ENCODE measurements around the gene GRHPR.
"Not testable (repeated sequence)": the region's sequence is repeated elsewhere in the genome, so short reads cannot be mapped to it uniquely, and the experiment has no call there.

The GRHPR gene

DNA sequence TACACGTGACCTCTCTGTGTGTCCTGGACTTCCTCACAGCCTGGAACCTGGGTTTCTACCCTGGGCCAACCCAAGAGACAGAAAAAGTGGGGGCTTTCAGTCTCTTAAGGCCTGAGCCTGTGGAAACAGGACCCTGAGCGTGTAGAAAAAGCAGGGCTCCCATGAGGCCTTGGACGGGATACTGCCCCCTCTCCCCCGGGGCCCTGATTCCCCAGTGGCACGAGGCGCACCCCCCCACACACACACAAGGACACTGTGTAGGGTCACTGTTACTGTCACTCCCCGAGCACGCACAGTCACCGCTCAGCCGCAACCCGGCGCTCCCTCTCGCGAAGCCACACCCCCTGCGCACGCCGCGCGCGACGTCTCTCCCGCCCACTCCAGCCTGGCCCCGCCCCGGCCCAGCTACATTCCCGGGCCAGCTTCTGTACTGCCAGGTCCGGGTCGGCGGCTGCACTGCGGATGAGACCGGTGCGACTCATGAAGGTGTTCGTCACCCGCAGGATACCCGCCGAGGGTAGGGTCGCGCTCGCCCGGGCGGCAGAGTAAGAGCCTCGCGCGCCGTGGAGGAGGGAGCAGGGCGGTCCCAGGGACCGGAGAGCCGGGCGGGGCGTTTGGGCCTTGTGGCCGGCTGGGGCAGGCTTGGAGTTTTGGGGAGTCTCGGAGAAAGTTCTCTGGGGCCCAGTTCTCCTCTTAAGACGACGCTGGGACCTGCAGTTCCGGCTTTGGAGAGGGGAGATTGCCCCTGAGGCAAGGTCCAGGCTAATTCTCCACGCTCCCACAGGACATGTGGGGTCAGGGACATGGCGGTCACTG lies at the start of gene GRHPR:
Gene GRHPR (plus strand): TSS at position 408 of the 816 bp plus-strand sequence. CDS start 55 bp downstream, at position 463.
- peak; percentile 41 to 58 for DNase-seq

DNA sequence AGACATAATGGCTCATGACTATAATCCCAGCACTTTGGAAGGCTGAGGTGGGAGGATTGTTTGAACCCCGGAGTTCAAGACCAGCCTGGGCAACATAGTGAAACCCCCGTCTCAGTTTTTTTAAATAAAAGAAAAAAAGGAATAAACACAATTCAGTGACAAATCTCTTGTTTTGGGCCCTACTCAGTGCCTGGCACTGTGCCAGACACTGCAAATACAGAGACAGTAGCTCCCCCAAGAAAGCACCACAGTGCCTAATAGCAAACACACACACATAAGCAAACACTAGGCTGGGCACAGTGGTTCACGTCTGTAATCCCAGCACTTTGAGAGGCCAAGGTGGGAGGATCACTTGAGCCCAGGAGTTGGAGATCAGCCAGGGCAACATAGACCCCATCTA lies 49.7 kb upstream of the GRHPR start:
- no peak for DNase-seq

DNA sequence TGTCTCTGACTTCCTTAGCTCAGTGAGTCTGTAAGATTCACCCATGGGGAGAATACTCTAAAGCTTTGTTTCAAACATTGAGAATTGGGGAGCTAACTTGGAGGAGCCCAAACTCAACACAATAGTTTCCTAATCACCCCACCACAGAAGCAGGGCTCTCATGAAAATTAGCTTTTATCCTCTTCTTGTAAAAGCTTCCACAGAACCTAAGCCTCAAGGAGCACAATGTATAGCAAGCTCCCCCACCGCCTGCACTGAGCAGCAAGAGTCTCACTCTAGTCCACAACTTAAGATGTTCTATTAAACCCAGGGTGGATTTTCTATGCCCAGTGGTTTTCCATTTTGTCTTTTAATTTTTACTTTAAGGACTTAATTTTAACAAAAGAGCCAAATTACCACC lies 48.9 kb upstream of the GRHPR start:
- DNase-seq, result no peak

DNA sequence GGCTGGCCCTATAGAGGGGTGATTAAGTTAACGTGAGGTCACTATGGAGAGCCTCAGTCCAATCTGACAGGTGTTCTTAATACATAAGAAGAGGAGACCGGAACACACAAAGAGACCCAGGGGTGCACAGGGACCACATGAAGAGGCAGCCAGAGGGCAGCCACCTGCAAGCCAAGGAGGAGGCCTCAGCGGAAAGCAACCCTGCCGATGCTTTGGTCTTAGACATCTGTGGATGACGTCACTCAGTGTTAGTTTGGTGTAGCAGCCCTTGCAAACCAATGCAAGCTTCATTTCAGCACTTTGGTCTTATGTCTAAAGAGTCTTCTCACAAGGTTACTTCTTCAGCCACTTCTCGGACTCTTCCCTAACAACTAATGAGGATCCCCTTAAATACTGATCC lies 47.6 kb upstream of the GRHPR start:
- no peak for DNase-seq

DNA sequence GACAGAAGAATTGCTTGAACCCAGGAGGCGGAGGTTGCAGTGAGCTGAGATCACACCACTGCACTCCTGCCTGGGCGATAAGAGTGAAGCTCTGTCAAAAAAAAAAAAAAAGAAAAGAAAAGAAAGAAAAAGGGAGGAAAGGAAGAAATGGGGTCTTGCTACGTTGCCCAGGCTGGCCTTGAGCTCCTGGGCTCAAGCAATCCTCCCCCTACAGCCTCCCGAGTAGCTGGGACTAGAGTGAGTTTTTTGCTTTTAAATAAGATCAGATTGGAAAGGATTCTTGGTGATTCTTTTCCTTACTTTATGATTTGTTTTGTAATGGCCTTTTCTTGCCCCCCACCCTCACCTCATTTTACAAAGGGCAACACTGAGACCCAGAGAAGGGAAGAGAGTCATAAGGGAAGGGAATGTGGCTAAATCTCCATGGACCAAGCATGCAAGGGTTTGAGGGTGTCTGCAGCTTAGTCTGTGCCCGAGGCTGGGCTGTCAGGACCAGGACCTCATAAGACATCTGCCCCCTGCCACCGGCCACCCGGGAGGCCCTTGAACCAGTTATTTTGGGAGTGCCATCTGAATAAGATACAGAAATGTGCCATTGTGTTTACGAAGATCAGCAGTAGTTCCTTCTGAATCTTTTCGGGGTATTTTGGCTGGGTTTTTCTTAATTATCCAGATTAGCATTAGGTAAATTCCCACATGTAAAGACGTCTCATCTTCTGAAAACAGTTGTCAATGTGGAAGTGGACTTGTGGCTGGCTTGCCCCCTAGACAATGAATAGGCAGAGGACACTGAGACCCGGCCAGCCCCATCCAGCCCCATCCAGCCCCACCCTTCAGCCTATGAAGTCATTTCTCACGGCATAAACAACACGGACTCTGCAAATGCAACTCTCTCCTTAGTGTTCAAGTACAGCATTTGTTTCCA lies 44.5 kb upstream of the GRHPR start:
- DNase-seq, result no peak

DNA sequence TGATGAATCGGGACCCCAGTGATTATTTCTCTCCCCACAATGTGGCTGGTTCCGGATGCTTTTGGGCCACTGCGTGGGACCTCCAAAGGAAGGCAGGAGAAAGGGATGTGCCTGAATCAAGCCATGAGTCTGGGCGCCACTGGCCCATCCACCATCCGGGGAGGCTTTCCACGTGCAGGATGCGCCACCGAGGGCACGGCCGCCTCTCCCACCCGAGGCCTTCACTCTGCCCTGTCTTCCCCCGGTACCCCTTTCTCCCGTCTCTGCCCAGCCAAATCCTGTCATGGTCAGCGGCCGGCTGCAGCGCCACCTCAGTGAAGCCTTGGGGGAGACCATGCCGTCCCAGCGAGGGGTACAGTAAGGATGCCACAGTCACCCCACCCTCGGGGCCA lies 43.9 kb upstream of the GRHPR start:
- DNase-seq, result no peak

DNA sequence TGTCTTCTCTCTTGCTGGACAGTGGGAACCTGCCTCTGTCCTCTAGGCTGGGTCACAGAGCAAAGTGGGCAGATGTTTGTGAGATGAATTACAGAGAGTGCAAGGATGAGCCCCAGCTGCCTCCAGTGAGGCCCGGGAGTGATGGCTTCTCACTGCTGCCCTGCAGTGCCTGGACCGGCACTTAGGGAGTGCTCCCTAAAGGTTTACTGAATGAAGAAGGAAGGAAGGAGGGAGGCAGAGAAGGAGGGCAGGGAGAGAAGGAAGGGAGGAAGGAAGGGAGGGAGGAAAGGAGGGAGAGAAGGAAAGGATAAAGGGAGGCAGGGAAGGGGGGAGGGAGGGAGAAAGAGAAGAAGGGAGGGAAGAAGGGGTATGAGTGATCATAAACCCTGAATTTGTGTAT lies 42.7 kb upstream of the GRHPR start:
- DNase-seq, result no peak

DNA sequence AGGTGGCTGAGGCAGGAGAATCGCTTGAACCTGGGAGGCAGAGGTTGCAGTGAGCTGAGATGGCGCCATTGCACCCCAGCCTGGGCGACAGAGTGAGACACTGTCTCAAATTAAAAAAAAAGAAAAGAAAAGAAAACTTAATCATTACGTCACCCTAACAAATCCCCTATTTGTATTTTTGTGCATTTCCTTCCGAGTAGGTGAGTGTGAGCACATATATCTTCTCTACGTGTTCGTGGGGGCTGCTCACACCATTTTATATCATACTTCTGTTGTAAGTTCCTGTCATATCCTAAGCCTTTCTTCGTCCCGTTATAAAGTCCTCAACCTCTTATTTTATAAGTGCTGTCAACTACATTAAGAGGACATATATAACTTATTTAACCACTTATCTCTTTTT lies 41.9 kb upstream of the GRHPR start:
- DNase-seq, result no peak

DNA sequence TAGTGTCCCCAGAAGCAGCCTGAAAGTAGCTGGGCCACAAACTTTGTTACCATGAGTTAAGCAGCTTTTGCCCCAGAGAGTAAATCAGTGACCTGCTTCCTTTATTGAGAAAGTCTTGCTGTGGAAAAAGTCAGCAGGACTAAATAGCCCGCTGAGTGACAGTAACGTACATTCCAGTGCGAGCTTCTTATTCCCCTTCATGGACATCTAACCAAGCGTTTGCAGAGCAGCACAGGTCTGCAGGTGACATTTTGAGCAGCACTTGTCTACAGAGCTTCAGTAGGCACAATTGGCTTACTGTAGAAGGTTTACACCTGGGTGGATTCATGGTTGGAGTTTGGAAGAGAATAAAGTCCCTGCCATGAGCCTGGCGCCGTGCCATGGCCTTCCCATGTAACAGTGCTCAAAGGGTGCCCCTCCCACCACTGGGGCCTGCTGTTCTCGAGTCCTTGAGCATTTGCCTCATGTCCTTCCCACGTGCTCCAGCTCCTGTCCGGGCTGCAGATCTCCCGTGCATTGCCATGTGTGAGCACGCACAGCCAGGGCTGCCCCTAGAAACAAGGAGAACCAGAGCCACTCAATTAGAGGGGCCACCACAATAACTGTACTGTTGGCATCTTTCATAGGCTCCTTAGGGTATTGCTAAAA lies 41.3 kb upstream of the GRHPR start:
- DNase-seq, result no peak

DNA sequence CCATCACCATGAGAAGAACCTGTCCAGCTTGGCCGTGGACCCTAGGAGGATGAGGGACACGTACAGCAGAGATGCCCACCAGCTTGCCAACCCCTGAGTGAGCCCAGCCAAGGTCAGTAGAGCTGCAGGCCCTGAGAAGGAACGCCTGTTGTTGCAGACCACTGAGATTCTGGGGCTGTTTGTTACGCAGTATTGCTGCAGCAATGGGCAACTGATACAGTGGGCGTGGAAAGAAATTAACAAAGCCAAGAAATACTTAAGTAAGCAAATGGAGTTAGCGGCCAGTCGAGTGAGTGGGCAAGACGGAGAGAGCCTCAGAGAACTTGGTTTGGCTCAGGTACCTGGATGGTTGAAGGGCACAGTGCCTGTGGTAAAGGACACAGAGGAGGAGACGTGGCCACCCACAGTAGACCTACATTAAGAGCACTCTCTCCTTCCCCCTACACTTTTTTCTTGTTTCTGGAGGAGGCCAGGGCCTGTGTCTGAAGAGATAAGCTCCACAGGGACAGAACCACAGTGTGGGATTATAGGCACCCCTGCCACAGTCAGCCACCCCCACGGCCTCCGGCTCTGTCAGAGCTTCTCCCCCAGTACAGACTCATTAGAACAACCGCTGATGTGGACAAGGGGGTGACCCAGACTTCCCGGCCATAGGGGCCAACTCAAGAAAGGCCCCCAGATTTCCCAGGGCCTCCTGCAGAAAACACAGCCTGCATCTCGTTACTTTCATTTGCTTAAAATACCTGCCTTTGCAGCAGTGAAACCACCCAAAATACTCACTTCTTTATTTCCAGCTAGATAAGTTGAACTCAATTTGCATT lies 40.1 kb upstream of the GRHPR start:
- no peak for DNase-seq

DNA sequence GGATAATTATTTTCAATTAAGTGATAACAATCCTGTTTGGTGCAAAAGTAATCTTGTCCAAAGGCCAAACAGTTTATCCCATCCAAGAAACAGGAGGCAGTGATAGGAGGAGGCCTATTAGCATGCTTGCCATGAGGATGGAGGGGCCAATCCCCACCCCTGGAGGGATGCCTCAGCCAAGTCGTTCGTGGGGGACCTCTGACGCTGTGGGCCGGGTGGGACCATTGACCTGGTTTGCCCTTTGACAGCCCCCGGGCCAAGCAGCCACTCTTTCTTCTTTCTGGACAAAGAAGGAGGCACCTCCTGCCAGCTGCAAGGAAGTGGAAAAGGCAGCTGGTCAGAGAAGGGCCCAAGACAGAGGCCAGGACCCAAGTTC lies 39.5 kb upstream of the GRHPR start:
- DNase-seq, result no peak

DNA sequence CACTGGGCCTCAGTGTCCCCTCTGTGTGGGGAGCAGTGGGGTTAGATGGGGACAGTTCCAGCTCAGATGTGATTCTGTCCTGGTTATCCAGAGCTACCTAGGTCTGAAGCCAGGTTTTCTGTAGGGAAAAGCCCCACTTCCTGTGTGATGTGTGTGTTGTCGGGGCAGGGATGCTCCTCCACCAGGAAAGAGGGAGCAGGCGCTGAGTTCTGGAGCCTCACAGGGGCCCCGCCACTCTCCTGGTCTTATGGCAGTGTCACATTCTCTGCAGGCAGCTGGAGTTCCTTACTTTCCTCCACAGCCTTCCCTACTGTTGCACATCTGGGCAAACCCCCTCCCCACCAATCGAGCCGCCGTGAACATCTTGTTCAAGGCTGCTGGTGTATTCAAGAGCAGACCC lies 39.1 kb upstream of the GRHPR start:
- DNase-seq, result no peak

DNA sequence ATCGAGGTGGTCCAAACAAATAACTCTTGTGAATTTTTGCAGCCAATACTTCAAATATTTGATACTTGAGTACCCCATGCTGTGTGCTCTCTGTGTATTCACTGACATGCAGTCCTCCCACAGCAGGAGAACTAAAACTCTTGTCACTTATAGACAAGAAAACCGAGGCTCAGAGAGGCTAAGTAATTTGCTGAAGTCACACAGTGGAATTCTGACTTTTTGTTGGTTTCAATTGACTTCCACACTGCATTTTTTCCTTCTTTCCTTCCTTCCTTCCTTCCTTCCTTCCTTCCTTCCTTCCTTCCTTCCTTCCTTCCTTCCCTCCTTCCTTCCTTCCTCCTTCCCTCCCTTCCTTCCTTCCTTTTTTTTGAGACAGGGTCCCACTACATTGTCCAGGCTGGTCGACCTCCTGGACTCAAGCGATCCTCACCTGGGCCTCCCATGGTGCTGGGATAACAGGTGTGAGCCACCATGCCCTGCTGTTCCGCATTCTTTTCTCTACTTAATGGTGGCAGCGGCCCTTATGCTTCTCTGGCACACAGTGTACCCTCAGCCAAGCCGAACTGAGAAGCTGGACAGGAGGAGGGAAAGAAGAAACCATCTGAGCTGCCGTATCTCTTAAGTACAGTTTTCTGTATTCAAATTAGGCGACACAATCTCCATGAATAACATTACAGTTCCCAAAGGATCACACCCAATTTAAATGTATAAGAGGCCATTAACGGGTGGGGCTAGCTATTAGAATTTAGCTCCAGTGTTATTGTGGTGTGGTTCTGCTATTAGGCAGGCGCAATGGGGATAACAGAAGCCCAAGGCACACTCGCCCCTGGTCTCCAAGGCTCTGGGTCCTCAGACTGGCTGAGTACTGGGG lies 38.4 kb upstream of the GRHPR start:
- no peak for DNase-seq

DNA sequence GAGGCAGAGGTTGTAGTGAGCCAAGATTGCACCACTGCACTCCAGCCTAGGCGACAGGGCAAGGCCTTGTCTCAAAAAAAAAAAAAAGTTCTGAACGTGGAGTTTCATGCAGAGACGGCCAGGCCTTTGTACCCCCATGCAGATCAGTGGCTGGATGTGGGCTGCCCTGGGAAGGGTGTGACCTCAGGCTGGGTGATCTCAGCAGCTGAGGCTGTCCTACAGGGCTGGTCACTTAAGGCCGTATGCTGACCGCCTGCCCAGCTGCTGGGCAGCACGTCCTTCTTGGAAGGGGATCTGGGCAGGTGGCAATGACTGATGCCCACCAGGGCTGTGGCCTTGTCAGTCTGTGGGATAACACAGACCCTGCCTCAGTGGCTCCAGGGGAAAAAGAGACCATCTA lies 37.2 kb upstream of the GRHPR start:
- DNase-seq, result no peak

DNA sequence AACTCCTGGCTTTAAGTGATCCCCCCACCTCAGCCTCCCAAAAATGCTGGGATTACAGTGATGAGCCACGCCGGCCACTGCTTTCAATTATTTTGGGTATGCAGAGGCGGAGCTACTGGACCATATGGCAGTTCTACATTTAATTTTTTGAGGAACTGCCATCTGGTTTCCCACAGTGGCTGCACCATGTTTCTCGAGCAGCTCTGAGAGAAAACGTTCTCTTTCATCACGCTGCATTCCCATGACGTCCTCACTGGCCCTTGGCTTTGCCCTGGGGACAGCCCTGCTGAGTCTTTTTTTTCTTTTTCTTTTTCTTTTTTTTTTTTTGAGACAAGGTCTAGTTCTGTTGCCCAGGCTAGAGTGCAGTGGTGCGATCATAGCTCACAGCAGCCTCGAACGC lies 35.5 kb upstream of the GRHPR start:
- DNase-seq, result no peak

DNA sequence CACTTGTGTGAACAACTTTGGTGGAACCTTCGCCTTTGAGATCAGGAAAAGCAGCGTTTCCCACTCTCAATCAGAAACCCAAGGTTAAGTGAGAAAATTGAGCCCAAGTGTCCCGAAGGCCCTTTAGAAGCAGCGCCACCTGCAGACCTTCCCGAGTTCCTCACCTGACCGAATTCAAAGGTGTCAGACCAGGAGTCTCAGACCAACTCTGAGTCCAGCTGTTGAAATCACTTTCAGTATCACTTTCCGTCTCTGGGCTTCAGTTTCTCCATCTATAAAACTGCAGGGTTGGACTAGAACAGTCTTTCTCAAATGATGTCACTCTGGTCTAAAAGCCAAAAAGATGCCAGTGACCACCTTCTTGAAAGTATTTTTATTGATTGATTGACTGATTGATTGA lies 31.7 kb upstream of the GRHPR start:
- peak in 1 of 2 experiments; percentile 10 for DNase-seq

DNA sequence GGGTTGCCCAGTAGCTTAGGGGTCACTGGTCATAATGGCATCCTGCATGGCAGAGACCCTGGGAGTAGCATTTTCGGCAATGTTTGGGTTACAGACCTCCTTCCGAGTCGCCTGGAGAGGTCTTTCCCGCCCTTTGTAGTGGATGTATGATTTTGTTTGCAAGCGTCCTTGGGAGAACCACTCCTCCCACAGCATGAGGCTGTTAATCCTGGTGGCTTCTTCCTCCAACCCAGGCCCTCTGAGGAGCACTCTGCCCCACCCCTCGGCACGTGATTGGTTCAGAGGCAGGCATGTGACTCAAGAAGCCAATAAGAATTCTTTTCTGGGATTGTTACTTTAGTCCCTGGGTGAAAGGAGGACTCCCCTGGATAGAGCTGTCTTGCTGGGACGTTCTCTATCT lies 30.2 kb upstream of the GRHPR start:
- DNase-seq, result no peak

DNA sequence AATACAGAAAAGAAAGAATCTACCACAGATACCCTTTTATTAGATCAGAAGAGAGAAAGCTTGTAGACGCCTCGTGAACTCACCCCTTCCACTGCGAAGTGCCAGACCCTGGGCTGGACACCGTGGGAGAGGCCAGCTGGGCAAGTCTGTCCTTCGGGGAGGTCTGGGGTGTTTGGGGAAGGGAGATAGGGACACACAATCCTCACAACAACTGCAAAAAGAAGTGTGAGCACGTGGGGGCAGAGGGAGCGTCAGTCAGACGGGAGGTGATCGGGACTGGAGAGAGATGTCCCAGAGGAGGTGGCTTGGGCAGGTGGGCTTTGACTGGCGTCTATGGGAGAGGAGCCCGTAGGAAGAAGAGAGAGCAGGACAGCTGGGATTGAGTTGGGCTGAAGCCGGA lies 27.3 kb upstream of the GRHPR start:
- DNase-seq, result no peak

DNA sequence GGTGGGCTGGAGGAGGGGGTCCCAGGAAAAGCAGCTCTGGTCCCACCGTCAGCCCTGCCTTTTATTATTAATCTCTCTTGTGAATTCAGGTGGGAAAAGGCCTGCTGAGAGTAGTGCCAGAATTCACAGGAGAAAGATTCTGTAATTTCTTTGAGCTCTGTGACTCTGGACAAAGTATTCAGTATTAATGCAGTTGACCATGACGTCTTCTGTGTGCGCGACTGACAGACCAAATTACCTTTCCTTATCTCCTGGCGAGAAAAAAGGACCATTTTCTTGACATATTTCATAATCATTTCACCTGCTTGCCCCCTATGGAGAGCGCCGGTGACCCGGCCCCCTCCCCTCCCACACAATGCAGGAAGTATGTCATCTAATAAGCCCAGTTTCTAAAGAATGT lies 26.8 kb upstream of the GRHPR start:
- DNase-seq, result no peak

DNA sequence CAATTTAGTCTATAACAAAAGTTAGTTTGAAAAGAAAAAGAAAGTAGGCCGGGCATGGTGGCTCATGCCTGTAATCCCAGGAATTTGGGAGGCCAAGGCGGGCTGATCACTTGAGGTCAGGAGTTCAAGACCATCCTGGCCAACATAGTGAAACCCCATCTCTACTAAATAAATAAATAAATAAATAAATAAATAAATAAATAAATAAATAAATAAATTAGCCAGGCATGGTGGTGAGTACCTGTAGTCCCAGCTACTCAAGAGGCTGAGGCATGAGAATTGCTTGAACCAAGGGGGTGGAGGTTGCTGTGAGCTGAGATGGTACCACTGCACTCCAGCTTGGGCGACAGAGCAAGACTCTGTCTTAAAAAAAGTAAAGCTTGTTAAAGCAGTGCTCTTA lies 24.5 kb upstream of the GRHPR start:
- not testable (repeated sequence) for DNase-seq

DNA sequence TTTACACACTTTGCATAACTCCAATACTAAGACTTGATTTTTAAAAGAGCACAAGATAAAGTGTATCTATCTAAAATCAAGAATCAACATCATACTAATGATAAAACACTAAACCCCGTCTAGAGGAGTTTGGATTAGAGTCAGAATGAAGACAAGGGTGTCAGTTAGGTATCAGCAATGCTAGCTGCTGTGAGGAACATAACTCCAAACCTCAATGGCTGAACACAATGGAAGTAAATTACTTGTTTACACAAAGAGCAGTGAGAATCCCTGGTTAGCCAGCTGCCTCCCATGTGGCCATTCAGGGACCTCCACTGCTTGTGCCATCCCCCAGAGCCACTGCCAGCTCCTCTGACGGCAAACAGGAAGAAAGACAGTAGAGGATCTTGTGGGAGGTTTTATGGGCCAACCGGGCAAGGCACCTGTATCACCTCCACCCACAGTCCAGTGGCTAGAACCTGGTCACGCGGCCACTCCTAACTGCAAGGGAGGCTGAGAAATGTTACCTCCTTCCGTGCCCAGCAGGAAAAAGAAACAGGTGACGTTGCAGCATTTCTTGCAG lies 24.0 kb upstream of the GRHPR start:
- DNase-seq, result peak in 1 of 2 experiments; percentile 14

Measured in SHP77 (cell line).